GM21737 (cell line): ENCODE data around the gene DLEC1.

ENCODE experiments used
- ATAC-seq: cut with Tn5 transposase; IDR thresholded peaks from one replicate; pipeline ENCODE4 v1.9.1; 2021; ENCODE audit warnings: mild to moderate bottlenecking, moderate library complexity; ENCODE audit not compliant: unreplicated experiment

The DLEC1 gene

GRCh38 chr3:38039101-38039898 is at the start of gene DLEC1:
Gene DLEC1 (plus strand): TSS chr3:38039208. CDS start chr3:38039226, 18 bp downstream.
- peak; percentile 80 for ATAC-seq

- no peak for ATAC-seq
Observed at GRCh38 chr3:37989821-37990480, 49.1 kb upstream of the DLEC1 start.

DNA sequence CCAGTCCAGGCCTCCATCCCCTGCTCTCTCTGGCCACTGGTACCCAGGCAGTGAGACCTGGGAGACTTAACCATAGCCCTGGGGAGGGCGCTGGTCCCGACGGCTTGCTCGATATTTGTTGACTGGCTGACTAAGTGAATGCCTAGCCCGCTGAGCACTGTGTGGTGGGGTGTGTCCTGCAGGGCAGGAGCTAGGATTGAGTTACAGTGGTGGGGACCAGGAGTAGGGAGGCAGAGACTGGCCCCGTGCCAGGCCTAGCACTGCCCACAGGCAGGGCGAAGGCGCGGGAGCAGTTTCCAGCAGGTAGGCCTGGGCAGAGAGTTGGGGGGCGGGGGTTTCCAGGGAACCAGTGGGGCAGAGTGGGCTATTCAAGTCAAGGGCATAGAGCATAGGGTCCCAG is 48.5 kb upstream of the DLEC1 start, which contains the start of gene VILL:
Gene VILL, plus strand, starts transcription at position 260 of the 400 bp plus-strand sequence. CDS start 2,887 bp downstream, outside the sequence.
- no peak for ATAC-seq

GRCh38 chr3:37991109-37991508 is 47.9 kb upstream of the DLEC1 start:
- ATAC-seq, result no peak

- no peak for ATAC-seq
Observed at GRCh38 chr3:37991823-37992222, 47.2 kb upstream of the DLEC1 start.

DNA sequence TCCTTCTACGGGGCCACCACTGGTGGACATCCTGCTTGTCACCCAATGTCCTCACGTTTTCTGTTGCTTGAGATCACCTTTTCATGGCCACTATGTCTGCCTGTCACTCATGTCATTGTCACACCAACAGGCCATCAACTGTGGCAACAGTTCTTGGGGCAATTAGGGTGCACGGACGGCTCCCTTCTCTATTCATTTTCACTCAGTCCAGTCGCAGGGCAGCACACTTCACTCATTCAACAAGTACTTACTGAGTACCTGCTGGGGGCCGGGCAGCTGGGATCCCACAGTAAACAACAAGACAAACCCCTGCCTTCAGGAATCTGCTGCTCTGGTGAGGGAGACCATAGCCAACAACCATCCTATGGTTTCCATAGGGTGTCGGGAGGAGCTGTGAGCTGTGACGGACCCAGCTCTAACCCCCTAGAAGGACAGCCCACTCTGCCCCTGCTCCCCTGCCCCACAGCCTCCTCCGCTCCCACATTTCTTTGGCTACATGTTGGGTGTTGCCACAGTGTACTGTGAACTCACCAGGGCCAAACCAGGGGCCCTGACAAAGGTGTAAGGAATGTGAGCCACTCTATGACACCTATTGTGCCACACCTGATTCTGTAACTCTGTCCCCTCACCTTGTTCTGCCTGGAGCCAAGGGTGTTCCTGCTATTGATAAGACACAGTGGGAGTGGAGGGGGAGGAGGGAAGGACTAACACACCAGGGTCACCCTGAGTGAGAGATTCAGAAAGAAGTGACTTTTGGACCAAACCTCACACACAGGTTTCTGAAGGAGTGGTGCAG is 46.5 kb upstream of the DLEC1 start:
- ATAC-seq, result no peak

- ATAC-seq, result no peak
Observed at GRCh38 chr3:37993067-37993455, 45.9 kb upstream of the DLEC1 start.

GRCh38 chr3:37993460-37993819 is 45.6 kb upstream of the DLEC1 start:
- ATAC-seq, result no peak

DNA sequence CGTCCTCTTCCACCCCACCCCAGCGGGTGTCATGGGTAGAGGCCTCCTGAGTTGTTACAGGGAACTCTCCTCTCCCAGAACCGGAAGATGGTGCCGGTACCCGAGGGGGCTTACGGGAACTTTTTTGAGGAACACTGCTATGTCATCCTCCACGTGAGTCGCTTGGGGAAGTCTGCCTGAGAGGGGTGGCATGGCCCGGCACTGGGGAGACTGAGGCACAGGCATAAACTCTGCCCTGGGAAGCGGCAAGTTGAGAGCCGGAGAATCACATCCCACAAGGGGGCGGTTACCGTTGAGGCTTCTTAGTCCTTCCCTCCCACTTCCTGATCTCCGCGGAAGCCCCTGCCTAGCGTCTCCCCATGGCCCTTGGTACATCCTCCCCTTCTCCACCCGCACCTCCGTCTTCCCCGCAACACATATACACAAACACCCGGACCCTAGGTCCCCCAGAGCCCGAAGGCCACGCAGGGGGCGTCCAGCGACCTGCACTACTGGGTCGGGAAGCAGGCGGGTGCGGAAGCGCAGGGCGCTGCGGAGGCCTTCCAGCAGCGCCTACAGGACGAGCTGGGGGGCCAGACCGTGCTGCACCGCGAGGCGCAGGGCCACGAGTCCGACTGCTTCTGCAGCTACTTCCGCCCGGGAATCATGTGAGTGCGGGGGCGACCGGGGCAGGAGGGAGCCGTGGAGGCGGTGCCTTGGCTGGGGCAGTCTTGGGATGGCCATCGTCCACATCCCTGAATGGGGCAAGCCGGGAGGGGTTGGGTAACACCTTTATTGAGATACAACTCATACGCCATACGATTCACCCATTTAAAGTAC is 45.0 kb upstream of the DLEC1 start:
- peak; percentile 57 for ATAC-seq

- ATAC-seq, result no peak
Observed at GRCh38 chr3:37994639-37994972, 44.4 kb upstream of the DLEC1 start.

GRCh38 chr3:37995652-37996641 is 43.1 kb upstream of the DLEC1 start:
- ATAC-seq, result no peak

DNA sequence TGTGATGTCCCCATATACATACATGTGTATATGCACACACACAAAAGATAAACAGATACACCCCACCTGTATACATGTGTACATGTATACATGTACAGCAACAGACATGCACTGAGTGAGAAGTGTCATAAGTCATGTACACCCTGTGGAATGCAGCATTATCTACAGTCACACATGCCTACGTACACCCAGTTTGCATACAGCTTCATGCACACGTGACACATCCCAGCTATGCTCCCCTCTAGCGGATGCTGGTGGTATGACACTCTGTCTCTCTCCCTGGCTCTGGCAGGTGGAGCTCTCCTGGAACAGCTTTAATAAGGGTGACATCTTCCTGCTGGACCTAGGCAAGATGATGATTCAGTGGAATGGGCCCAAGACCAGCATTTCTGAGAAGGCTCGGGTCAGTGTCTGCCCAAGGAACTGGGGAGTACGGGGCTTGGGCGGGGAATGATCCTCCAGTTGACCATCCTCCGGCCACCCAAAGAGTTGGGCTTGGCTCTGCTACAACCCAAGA is 42.2 kb upstream of the DLEC1 start:
- peak; percentile 37 for ATAC-seq

DNA sequence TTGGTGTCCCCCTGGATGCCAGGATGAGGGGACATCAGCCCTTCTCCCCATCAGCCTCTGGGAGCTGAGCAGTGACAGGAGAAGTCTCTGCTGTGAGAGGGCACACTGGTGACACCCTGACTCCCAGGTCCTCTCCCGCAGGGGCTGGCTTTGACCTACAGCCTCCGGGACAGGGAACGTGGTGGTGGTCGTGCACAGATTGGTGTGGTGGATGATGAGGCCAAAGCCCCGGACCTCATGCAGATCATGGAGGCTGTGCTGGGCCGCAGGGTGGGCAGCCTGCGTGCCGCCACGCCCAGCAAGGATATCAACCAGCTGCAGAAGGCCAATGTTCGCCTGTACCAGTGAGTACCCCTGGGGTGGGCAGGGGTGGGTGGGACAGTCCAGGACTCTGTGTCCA is 41.7 kb upstream of the DLEC1 start:
- no peak for ATAC-seq

DNA sequence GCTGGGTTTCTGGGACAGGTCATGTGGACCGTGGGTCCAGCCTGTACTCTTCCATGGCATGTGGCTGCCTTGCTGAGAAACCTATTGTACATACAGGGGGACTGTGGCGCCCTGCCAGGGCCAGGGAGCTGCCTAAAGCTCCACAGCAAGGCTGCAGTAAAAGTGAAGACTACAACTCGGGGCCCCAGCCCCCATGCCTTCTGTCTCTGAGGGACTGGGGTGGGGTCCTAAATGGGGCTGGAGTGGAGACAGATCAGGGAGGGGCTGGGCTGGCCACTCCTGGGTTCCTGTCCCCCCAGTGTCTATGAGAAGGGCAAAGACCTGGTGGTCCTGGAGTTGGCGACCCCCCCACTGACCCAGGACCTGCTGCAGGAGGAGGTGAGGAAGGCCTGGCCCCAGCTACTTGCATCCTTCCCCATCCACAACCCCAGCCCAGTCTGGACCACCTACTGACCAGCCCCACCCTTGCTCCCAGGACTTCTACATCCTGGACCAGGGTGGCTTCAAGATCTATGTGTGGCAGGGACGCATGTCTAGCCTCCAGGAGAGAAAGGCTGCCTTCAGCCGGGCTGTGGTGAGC is 41.1 kb upstream of the DLEC1 start:
- ATAC-seq, result no peak

DNA sequence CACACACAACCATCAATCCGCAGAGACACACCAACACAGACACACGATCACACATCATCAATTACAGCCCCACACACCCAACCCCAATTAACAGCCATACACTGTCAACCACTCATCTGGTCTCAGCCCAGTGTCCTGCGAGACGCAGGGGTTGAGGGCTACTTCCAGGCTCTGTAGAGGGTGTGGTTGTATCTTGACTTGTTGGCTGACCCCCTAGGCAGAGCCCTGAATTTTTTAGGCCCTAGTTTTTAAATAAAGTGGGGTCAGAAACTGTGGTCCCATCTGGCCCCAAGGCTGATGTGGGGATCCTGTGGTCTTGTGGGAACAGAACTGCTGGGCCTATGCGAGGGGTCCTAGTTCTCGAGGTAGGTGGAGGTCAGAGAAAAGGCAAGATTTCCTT is 39.2 kb upstream of the DLEC1 start:
- ATAC-seq, result no peak

- ATAC-seq, result no peak
Observed at GRCh38 chr3:38000242-38000916, 38.6 kb upstream of the DLEC1 start.

DNA sequence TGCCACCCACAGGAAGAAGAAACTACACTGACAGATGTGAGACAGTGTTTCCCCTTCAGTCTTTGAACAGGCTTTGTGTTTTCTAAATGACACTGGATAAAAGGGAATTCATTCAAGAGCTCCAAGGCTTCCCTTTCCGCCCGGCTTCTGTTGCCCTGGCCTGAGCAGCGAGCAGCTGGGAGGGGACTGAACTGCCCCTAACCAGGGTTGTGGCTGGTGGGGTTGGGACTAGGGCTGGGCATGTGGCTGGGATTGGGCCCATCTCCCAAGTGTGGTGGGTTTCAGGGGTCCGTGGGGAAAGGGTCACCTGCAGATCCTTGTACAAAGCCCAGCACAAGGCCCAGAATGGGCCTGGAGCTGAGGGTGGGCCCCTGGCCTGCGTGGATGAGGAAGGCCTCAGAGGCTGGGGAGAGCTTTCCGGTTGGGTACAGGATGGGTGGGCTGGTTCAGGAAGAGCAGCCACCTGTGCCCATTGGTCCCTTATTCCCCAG is 38.0 kb upstream of the DLEC1 start:
- no peak for ATAC-seq

DNA sequence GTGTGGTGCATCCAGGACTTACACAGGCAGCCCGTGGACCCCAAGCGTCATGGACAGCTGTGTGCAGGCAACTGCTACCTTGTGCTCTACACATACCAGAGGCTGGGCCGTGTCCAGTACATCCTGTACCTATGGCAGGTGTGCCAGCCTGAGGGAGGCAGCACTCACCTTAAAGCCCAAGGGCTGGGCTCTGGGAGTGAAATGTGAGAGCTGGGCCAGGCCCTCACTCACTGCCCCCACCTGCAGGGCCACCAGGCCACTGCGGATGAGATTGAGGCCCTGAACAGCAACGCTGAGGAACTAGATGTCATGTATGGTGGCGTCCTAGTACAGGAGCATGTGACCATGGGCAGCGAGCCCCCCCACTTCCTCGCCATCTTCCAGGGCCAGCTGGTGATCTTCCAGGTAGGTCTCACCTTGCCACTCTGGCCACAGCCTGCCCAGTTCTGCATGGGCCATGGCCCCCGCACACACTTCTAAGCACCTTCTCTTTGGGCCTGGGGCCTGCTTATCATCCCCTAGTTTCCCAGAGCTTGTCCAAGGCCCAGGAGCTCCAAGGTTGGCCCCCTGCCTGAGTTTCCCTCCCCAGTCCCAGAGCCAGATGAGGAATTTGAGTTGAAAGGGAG is 37.4 kb upstream of the DLEC1 start:
- ATAC-seq, result no peak
